Stomach (tissue), 9 donors: ENCODE results near the gene DAB1. TPM values are rescaled to one million over a fixed set of nuclear protein-coding genes. Genes with fewer than 3 reads are reported as not detected.

Experiments
- DNase-seq, 2 donors: peaks; one replicate each; pipeline versions ENCODE4 v3.0.0 to v3.0.0-alpha.2; 2013 to 2019
- H3K27ac ChIP-seq, 5 donors: fragments of 200-600 bp in 4 of 5; sonication (generic) in 4 of 5; one replicate each; pipeline ENCODE4 v1.5.1; 2013 to 2019; ENCODE audit warnings: mild to moderate bottlenecking in 1 of 5, moderate library complexity in 1 of 5
- H3K27me3 ChIP-seq, 3 donors: fragments of 200-600 bp; sonication (generic); one replicate each; pipeline ENCODE4 v1.5.1; 2017 to 2019; ENCODE audit warnings: mixed run types in 1 of 3
- H3K36me3 ChIP-seq, 4 donors: fragments of 200-600 bp; sonication (generic); 1 replicate in 3 of 4; 2 replicates in 1 of 4; pipeline ENCODE4 v1.5.1; 2016 to 2019
- H3K4me1 ChIP-seq, 4 donors: fragments of 200-600 bp; sonication (generic); one replicate each; pipeline ENCODE4 v1.5.1; 2016 to 2019
- H3K4me3 ChIP-seq, 4 donors: fragments of 200-600 bp; sonication (generic) in 3 of 4; one replicate each; pipeline ENCODE4 v1.5.1; 2016 to 2019; ENCODE audit warnings: mild to moderate bottlenecking in 1 of 4
- H3K9me3 ChIP-seq, 4 donors: fragments of 200-600 bp; sonication (generic); one replicate each; pipeline ENCODE4 v1.5.1; 2016 to 2019
- CTCF ChIP-seq, 7 experiments: fragments of 450-650 bp in 4 of 7; fragments of 200-600 bp in 3 of 7; sonication (generic) in 3 of 7; IDR thresholded peaks; one replicate each; pipeline ENCODE4 v1.5.1; 2016 to 2019; ENCODE audit warnings: antibody characterized with exemption in 7 of 7, control low read depth in 2 of 7, mild to moderate bottlenecking in 1 of 7
- EP300 ChIP-seq: sonication (generic); formaldehyde crosslinking; IDR thresholded peaks from one replicate; pipeline ENCODE4 v1.6.1; 2017; ENCODE audit warnings: antibody characterized with exemption
- POLR2A ChIP-seq, 4 donors: fragments of 450-650 bp; IDR thresholded peaks; one replicate each; pipeline ENCODE4 v1.6.1; 2016; ENCODE audit warnings: antibody characterized with exemption in 4 of 4, control low read depth in 2 of 4, mild to moderate bottlenecking in 1 of 4, moderate library complexity in 1 of 4
- POLR2AphosphoS5 ChIP-seq, 3 donors: sonication (generic); formaldehyde crosslinking; IDR thresholded peaks; one replicate each; pipeline ENCODE4 v1.6.1; 2016; ENCODE audit warnings: antibody characterized with exemption in 3 of 3
- WGBS, 5 donors: extraction: QIAGEN DNeasy Blood & Tissue Kit in 3 of 5; methylation state at CpG; one replicate each; pipeline versions ENCODE4 v1.1.5 to v1.1.7; 2013 to 2018; 5-methylcytosine and 5-hydroxymethylcytosine counted together
- intact Hi-C: fragments of 100-400 bp; cut with DNase I; formaldehyde crosslinking; loops from one replicate; pipeline ENCODE4 v1.15.1; 2023; ENCODE audit warnings: low total_unique reads
- polyA plus RNA-seq, 3 donors: library from polyadenylated mRNA; stranded (reverse); fragments of 200-250 nt; gene quantifications; one replicate each; pipeline ENCODE4 v1.2.3, GENCODE V29; 2013
- total RNA-seq, 5 donors: library from RNA; depleted of rRNA; stranded (reverse); fragments of >200 nt; gene quantifications; one replicate each; pipeline versions ENCODE4 v1.1.0 to v1.2.3, GENCODE V29; 2014 to 2016
- donor health status: healthy with polysubstance abuse.
- donor health status: Bipolar disorder and iron deficiency.
- donor health status: healthy.

DAB1 gene
- total and polyA plus RNA-seq, 8 donors = under 0.01 to 3.5 (median 0.61) TPM; not detected in 1

GRCh38 chr1:57423135-57423655, 665 bp downstream of the DAB1 start:
- intact Hi-C loops = no loop called here
- WGBS, 5 donors = 2 to 4% (median 2%) methylated on average over 36 of the region's 36 CpGs
- peak in 1 of 2 donors; percentile 34 for DNase-seq
- H3K27me3 ChIP-seq = peaks cover 8 to 76% (median 50%) of the 10 kb centered on the region in 3 donors
- peaks cover 23 to 36% (median 30%) of the 10 kb centered on the region in 4 donors for H3K4me1 ChIP-seq
- H3K36me3 ChIP-seq = no peaks in the 10 kb centered on the region
- no peak overlapping the region for H3K27ac ChIP-seq
- peak overlapping the region; percentile 45 to 62 (median 52) for H3K4me3 ChIP-seq
- no peaks in the 10 kb centered on the region for H3K9me3 ChIP-seq
- no peak for TF ChIP-seq POLR2AphosphoS5 (IDR thresholded peaks at IDR 0.05)
- TF ChIP-seq EP300 = no peak
- TF ChIP-seq CTCF (IDR thresholded peaks at IDR 0.05) = no peak
- TF ChIP-seq POLR2A (IDR thresholded peaks at IDR 0.05) = no peak

- peaks cover 23 to 36% (median 30%) of the 10 kb centered on the region in 4 donors for H3K4me1 ChIP-seq
- H3K9me3 ChIP-seq = no peaks in the 10 kb centered on the region
- peak in 1 of 2 donors; percentile 60 for DNase-seq
- peaks cover 8 to 82% (median 55%) of the 10 kb centered on the region in 3 donors for H3K27me3 ChIP-seq
- intact Hi-C loops = no loop called here
- no peak overlapping the region for H3K27ac ChIP-seq
- 1 to 13% (median 3%) methylated on average over 47 to 66 of the region's 66 CpGs for WGBS, 5 donors
- TF ChIP-seq POLR2AphosphoS5 (IDR thresholded peaks at IDR 0.05) (no peak), POLR2A (IDR thresholded peaks at IDR 0.05) (no peak), EP300 (no peak), CTCF (IDR thresholded peaks at IDR 0.05) (no peak)
- no peaks in the 10 kb centered on the region for H3K36me3 ChIP-seq
- H3K4me3 ChIP-seq = peak overlapping the region; percentile 45 to 62 (median 52)
These were observed 1.4 kb downstream of the DAB1 start for GRCh38 chr1:57422271-57423134.

GRCh38 chr1:57421806-57422205, 2.1 kb downstream of the DAB1 start:
- intact Hi-C loops = no loop called here
- TF ChIP-seq POLR2A (IDR thresholded peaks at IDR 0.05) (no peak), CTCF (IDR thresholded peaks at IDR 0.05) (no peak), EP300 (no peak), POLR2AphosphoS5 (IDR thresholded peaks at IDR 0.05) (no peak)
- H3K36me3 ChIP-seq = no peaks in the 10 kb centered on the region
- H3K9me3 ChIP-seq = no peaks in the 10 kb centered on the region
- peak overlapping the region; percentile 45 to 62 (median 52) for H3K4me3 ChIP-seq
- peaks cover 23 to 36% (median 30%) of the 10 kb centered on the region in 4 donors for H3K4me1 ChIP-seq
- 3 to 10% (median 7%) methylated on average over 10 of the region's 10 CpGs for WGBS, 5 donors
- no peak overlapping the region for H3K27ac ChIP-seq
- DNase-seq = no peak
- peaks cover 8 to 82% (median 55%) of the 10 kb centered on the region in 3 donors for H3K27me3 ChIP-seq

GRCh38 chr1:57420981-57421785, 2.7 kb downstream of the DAB1 start:
- no peaks in the 10 kb centered on the region for H3K9me3 ChIP-seq
- TF ChIP-seq POLR2A (IDR thresholded peaks at IDR 0.05) = no peak
- TF ChIP-seq CTCF (IDR thresholded peaks at IDR 0.05) = no peak
- TF ChIP-seq EP300 = no peak
- intact Hi-C loops = no loop called here
- peaks cover 8 to 82% (median 55%) of the 10 kb centered on the region in 3 donors for H3K27me3 ChIP-seq
- no peaks in the 10 kb centered on the region for H3K36me3 ChIP-seq
- no peak overlapping the region for H3K27ac ChIP-seq
- 28 to 49% (median 37%) methylated on average over 9 of the region's 9 CpGs for WGBS, 5 donors
- DNase-seq = no peak
- H3K4me3 ChIP-seq = no peak overlapping the region
- peaks cover 23 to 36% (median 30%) of the 10 kb centered on the region in 4 donors for H3K4me1 ChIP-seq
